ENCODE data around the gene ALKBH2.

ALKBH2 gene

DNA sequence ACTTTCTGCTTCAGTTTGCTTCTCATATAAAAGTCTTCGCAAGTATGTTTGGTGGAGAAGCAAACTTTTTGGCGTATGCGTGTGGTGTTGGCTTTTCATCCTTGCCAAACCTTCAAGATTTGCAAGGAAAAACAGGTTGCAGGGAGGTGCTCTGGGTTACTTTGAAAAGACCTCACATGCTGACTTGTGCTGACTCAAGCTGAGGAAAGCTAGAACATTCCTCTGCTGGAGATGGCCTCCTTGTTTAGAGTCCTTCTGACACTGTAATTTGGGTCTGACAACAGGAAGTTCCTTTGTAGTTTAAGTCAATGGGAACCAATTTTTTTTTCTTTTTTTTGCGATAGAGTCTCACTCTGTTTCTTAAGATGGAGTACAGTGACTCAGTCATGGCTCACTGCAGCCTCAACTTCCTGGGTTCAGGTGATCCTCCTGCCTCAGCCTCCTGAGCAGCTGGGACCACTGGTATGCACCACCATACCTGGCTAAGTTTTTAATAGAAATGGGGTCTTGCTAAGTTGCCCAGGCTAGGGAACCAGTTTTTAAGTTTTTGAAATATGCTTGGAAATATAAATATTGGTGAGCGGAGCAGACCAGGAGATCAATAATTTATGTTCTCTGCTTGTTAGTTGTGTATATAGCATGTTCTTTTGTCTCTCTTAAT, 20.5 kb upstream of the ALKBH2 start:
- no peak for DNase-seq

DNA sequence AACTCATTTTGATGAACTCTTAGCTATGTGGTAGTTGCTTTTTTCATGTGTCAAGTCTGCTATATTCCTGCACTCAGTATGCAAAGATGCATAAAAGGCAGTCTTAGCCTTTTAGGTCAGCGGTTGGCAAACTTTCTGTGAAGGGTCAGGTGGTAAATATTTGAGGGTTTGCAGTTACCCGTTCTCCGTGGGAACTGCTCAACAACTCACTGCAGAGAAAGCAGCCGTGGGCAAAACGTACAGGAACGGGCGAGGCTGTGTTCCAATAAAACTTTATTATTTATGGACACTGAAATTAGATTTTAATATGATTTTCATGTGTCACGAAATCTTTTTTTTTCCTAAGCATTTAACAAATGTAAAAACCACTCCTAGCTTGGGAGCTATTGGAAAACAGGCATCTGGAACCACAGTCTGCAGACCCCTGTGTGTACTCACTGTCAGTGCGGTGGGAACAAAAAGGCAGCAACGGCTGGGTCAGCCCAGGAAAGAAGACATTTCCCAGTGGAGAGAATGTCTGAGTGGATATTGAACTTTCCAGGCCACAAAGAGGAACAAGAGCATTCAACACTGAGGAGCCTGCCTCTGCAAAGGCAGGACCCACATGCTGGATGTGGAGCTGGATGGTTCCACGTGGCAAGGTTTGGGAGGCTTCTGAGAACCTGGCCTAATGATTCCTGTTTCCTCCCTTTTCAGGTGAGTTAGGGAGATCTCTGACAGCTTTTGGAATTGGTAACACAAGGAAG, 19.6 kb upstream of the ALKBH2 start:
- DNase-seq: no peak

DNA sequence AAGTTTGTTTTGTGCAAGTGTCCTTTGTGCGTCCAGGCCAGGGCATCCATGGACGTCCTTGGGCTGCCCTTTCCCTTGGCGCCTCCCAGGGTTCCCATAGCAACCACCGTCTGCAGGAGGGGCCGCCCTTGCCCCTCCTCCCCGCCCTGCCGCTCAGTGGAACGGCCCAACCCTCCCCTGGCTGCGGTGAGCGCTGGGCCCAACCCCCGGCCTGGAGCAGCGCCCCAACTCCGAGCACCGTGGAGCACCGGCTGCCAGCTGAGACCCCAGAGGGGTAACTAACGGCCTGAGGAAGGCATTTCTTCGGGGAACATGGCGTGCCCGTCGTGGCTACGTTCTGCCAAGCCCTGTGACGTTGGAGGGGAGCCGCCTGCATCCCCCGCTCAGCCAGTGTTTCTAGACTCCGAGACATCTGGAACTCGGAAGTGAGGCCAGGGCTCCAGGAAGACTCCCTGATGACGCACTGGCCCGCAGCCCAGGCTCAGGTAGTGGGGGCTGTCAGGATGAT, 17.8 kb upstream of the ALKBH2 start:
- no peak for DNase-seq

DNA sequence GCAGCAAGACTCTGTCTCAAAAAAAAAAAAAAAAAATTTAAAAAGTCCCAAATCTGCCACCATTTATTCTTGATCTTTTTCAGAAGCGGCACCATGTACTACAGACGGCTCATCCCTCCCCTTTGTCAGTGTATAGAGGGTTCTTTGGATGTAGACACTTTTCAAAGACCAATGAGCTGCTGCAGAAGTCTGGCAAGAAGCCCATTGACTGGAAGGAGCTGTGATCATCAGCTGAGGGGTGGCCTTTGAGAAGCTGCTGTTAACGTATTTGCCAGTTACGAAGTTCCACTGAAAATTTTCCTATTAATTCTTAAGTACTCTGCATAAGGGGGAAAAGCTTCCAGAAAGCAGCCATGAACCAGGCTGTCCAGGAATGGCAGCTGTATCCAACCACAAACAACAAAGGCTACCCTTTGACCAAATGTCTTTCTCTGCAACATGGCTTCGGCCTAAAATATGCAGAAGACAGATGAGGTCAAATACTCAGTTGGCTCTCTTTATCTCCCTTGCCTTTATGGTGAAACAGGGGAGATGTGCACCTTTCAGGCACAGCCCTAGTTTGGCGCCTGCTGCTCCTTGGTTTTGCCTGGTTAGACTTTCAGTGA, 16.6 kb upstream of the ALKBH2 start:
- no peak for DNase-seq

DNA sequence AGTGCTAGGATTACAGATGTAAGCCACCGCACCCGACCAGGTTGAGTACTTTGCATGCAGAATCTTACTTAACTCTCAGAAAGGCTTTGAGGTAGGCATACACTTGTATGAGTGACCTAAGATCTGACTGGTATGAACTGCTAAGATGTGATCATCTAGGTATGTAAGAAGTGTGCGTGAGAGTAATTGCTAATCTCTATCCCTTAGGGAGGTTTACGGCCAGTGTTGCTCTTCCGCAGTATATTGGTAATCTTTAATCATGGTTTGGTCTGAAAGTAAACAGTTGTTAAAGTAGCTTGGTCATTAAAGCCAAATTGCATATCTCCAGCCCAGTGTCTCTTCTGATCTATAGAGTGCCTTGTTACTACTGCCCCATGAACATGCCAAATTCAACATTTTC, 11.9 kb upstream of the ALKBH2 start:
- DNase-seq: no peak

DNA sequence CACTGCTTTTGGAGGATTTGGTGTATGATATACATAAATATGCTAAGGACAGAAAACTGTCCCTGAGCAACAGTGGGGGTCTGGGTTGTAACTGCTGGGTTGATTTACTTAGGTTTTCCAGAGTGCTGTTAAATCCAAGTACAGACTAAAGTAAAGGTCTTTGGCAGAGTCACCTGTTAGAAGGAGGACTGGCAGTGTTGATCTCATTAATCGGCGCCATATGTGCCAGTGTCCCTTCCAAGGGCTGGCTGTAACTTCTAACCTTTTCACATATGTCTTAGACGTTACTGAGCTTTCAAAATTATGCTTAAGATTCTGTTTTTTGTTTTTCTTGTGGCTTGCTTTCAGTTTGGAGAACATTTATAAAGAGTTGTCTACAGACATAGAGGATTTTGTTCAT, 9.2 kb upstream of the ALKBH2 start:
- DNase-seq: no peak

DNA sequence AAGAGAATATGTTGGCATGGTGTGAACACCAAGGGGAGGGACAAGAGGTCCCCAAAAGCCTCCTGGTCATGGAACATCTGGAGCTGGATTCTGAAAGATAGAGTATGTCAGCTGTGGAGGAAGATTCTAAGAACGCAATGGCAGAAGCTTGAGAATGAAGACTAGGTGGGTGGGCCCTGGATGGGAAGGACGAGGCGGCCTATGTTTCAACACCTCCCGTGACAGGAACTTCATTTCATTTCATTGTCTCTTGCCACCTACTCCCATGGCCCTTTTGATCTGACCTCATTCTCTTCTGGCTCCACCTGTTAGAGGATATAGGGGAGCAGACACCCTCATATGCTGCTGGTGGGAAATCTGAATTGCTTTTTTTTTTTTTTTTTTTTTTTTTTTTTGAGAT, 7.5 kb upstream of the ALKBH2 start:
- DNase-seq: no peak

DNA sequence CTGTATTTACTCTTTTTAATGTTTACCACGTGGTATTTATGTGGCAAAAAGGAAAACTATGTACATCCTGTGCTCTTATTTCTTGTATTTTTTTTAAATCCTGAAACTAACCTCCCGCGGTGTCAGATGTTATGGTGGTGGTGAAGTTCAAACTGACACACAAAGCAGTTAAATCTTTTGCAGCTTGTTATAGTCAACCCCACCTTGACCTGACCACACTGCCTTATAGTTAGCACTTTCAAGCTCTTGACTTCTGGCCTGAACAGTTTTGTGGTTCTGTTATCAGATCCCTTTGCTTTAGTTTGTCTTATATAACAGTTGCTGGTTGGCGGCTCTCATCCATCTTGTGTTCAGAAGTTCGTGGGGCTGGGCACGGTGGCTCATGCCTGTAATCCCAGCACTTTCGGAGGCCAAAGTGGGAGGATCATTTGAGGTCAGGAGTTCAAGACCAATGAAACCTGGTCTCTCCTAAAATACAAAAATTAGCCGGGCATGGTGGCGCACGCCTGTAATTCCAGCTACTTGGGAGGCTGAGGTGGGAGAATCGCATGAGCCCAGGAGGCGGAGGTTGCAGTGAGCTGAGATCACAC, 6.3 kb upstream of the ALKBH2 start:
- DNase-seq: no peak

DNA sequence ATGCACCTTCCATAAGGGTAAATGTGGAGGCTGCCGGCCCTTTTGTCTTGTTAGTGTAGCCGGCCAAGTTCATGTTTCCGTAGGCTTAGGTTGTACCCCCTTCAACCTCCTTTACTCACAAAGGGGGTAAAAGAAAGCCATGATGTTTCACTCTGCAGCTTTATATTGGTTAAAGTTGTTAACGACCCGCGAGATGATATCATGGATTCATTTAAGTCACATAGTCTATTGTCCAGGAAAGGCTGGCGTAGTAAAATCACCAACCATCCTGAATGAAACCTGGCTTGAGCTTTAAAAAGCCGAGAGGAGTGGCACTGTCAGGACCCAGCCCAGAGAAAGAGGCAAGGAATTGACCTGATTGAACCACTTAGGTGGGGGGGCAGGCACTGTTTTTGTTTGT, 5.4 kb upstream of the ALKBH2 start:
- DNase-seq: no peak

DNA sequence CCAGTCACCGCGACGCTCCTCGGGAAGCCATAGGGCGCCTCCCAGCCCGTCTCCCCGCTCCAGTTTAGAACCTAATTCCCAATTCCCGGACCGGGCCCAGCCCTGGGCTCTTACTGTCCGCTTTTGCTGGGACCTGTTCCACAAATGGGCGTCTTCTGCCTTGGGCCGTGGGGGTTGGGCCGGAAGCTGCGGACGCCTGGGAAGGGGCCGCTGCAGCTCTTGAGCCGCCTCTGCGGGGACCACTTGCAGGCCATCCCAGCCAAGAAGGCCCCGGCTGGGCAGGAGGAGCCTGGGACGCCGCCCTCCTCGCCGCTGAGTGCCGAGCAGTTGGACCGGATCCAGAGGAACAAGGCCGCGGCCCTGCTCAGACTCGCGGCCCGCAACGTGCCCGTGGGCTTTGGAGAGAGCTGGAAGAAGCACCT, 4.9 kb upstream of the ALKBH2 start:
- DNase-seq: peak; percentile 34

DNA sequence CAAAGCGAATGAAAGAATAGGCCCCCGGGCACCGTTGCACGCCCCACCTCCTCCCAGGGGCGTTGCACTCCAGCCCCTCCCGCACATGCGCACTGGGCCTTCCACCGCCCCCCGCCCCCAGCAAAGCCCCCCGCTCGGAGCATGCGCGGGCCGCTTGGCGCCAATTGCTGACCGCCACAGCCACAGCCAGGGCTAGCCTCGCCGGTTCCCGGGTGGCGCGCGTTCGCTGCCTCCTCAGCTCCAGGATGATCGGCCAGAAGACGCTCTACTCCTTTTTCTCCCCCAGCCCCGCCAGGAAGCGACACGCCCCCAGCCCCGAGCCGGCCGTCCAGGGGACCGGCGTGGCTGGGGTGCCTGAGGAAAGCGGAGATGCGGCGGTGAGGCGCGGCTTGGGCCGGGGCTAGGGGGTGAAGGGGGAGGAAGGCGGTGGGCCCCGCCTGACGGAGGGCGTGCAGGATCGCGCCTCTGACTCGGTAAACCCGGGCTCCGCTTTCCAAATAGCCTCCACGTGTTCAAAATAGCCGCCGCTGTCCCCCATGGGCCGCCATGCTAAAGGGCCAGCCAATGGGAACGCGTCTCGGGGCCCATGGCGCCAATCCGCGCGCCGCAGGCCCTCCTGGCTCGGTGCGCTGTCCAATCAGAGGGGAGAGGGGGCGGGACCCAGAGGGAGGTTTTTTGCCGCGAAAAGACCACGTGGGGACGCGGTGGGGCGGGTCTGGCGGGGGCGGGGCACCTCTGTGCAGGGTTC, 4.3 kb upstream of the ALKBH2 start, which contains the start of gene UNG:
Gene UNG, plus strand, starts transcription at position 163 of the 748 bp plus-strand sequence. Its CDS starts 83 bp downstream, at position 246.
- peak; percentile 91 for DNase-seq

DNA sequence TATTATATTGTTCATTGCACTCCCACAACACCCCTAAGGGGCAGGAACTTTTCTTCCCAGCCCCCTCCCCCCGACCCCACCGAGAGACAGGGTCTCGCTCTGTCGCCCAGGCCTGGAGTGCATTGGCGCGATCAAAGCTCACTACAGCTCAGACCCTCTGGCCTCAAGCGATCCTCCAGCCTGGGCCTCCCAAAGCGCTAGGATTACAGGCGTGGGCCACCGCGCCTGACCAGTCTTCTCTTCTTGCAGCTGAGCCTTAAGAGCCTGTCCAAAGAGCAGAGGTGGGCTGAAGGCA, 3.8 kb upstream of the ALKBH2 start:
- DNase-seq: no peak

DNA sequence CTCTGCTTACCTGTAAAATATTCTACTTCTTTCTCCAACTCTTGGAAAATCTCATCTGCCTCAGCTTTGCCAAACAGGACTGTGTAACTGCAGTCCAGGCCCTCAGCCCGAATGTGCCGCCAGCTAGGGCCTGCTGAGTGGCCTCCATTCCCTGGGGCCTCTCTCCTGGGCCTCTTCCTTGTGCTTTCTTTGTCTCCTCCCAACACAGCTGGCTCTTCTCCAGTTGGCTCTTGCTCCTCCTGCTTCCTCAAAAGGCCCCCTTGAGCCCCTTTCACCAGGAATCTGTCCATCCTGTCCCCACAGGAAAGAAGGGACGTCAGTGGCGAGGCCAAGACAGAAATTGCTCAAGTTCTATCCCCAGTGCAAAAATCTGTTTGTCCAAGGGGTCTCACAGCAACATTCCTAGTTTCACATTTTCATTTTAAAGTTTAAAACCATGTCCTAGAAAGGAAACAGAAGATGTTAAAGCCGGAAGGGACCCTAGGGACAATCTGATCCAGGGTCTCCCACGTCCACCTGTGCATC, 713 bp downstream of the ALKBH2 start:
- no peak for DNase-seq

DNA sequence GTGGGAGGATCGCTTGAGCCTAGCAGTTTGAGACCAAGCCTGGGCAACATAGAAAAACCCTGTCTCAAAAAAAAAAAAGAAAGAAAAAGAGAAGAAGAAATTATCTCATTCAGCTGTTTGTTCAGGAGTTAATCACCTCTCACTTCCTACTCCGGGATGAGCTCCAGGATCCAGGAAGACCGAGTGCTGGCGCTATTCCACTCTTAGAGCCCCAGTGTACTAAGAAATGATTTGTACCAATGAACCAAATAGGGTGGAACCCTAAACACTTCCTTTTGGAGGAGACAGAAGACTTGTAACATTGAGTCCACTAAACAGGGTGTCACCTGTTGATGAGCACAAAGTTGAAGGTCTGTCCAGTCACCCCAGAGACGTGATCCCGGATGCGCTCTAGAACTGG, 3.6 kb downstream of the ALKBH2 start:
- no peak for DNase-seq

DNA sequence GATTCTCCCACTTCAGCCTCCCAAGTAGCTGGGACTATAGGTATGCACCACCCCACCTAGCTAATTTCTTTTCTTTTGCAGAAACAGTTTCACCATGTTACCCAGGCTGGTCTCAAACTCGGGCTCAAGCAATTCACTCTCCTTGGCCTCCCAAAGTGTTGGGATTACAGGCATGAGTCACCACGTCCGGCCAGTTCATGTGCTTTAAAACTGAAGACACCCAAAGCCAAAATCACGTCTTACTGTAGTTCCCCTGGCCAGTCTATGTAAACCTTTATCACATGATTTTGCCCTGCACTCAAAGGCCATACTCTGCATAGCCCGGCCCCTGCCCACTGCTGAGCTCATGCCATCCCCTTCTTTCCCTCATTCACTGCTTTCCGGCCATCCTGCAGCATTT, 4.5 kb downstream of the ALKBH2 start:
- DNase-seq: no peak

DNA sequence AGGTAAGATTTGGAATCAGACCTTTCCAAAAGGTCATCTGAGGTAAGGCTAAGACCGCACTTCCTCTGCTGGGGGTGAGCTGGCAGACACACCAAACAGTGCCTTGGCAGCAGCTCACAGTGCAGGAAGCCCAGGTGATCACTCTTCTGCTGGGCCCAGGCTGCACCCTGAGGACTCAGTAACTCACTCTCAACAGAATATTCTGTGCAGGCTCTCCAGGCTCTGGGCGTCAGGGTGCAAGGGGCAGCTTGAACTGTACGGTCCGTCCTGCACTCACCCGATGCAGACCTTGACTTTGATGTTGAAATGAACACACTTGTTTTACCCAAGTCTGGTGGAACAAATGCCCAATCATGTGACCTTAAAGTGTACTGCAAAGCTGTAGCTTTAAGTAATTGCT, 6.0 kb downstream of the ALKBH2 start:
- no peak for DNase-seq

DNA sequence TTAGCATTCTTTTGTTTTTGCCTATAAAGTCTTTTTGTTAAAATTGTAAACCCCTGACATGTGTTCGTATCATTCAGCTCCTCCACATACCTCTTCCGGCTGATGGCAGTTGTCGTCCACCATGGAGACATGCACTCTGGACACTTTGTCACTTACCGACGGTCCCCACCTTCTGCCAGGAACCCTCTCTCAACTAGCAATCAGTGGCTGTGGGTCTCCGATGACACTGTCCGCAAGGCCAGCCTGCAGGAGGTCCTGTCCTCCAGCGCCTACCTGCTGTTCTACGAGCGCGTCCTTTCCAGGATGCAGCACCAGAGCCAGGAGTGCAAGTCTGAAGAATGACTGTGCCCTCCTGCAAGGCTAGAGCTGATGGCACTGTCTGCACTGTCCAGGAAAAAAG, 7.7 kb downstream of the ALKBH2 start:
- no peak for DNase-seq

DNA sequence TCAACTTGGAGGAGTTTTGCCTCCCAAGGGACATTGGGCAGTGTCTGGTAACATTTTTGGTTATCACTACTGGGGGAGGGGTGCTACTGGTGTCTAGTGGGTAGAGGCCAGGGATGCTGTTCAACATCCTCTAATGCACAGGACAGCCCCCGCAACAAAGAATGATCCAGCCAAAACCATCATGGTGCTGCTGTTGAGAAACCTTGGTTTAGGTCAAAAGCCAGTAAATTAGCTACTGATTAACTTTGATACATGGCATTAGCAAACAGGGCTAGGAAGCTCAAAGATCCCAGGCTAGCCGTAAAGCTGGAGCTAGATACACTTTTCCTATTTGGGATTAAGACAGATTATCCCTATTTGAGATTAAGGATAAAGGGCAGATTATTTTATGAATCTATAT, 8.8 kb downstream of the ALKBH2 start:
- no peak for DNase-seq

DNA sequence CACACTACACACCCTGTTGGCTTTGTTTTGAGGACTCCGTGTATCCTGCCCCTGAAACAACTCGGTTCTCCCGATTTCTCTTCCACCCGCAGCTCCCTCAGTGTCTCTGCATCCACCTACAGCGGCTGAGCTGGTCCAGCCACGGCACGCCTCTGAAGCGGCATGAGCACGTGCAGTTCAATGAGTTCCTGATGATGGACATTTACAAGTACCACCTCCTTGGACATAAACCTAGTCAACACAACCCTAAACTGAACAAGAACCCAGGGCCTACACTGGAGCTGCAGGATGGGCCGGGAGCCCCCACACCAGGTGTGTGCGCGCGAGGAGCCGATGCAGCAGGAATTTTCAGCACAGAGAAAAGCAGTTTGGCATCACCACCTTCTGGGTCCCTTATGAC, 10.5 kb downstream of the ALKBH2 start:
- DNase-seq: no peak

DNA sequence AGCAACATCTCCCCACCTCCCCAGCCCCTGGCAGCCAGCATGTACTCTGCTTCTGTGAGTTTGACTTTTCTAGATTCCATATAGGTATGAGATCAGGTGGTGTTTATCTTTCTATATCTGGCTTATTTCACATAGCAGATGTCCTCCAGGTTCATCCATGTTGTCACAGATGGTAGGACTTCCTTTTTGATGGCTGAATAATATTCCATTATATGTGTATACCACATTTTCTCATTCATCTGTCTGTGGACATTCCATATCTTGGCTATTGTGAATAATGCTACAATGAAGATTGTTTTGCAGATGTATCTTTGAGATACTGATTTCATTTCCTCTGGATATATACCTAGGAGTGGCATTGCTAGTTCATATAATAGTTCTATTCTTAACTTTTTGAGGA, 18.4 kb downstream of the ALKBH2 start:
- DNase-seq: no peak

DNA sequence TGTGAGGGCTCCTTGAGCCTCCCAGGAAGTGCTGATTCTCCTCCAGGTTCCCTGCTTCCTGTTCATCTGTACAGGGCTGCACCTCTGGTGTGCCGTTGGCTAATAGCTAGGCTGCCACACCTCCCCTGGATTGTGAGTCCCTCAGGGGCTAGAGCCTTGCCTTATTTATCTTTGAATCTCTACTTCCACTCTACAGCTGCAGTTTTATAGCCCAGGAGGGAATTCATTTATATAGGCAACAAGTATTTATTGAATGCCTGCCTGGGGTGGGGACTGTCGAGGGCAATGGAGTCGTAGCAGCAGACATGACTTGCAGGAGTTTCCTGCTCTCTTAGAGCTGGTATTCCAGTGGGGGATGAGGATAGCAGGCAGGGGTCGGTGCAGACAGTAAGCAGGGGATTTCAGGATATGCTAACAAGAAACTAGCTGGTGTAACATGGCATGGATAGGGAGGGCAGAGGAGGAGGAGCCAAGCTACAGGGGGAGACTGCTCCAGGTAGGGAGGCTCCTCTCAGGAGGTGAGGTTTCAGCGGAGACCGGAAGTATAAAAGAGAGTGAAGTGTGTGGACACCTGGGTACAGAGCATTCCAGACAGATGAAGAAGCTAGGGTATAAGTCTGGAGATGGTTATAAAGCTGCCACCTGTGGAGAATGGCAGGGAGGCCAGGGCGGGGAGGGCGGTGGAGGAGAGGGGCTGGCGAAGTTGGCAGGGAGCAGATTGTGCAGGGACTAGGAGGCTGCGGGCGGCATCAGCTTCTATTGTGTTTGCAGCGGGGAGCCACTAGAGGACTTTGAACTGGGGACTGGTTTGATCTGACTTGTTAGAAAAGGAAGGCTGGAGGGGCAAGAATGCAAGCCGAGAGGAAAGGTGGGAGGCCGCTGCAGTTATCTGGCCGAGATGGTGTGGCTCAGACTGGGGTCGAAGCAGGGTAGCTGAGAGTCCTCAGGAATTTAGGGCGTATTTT, 23.7 kb downstream of the ALKBH2 start:
- DNase-seq: no peak

DNA sequence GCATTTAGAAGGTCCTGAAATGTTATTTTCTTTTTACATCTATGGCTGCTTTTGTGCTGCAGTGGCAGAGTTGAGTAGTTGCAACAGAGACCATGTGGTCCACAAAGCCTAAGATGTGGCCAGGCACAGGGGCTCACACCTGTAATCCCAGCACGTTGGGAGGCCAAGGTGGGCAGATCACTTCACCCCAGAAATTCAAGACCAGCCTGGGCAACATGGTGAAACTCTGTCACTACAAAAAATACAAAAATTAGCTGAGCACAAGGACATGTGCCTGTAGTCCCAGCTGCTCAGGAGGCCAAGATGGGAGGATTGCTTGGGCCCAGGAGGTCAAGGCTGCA, 27.4 kb downstream of the ALKBH2 start:
- no peak for DNase-seq

Data from NCI-H1092 treated with DMSO at 0.1 percent for 48 hours (cell line).